Kidney epithelial cell (primary cell): Measurements from ENCODE around the gene FBRS. TPM values are rescaled to one million over a fixed set of nuclear protein-coding genes. Genes with fewer than 3 reads are reported as not detected.

ENCODE experiments used
- DNase-seq: peaks from one replicate; pipeline ENCODE4 v3.0.0-alpha.2; 2010; ENCODE audit warnings: low read depth
- H3K27me3 ChIP-seq: 2 replicates; pipeline ENCODE4 v1.6.0; 2011; ENCODE audit warnings: low read length; ENCODE audit not compliant: control insufficient read depth, insufficient read depth
- H3K36me3 ChIP-seq: 2 replicates; pipeline ENCODE4 v1.5.1; 2011; ENCODE audit warnings: low read length; ENCODE audit not compliant: control insufficient read depth, insufficient read depth
- H3K4me3 ChIP-seq: 2 replicates; pipeline ENCODE4 v1.5.1; 2011; ENCODE audit warnings: low read depth, mild to moderate bottlenecking, control low read depth, low read length
- CTCF ChIP-seq: IDR thresholded peaks from 2 replicates; pipeline ENCODE4 v1.5.1; 2011; ENCODE audit warnings: mild to moderate bottlenecking, moderate library complexity, low read length, control low read depth, inconsistent platforms; ENCODE audit not compliant: insufficient read depth, poor library complexity, severe bottlenecking
- total RNA-seq: library from RNA; depleted of rRNA; stranded (reverse); fragments of >200 nt; gene quantifications from 2 replicates; pipeline ENCODE4 v1.2.3, GENCODE V29; 2015

Gene FBRS
- total RNA-seq, 1 donor from 2014 or later = 47.2 TPM

DNA sequence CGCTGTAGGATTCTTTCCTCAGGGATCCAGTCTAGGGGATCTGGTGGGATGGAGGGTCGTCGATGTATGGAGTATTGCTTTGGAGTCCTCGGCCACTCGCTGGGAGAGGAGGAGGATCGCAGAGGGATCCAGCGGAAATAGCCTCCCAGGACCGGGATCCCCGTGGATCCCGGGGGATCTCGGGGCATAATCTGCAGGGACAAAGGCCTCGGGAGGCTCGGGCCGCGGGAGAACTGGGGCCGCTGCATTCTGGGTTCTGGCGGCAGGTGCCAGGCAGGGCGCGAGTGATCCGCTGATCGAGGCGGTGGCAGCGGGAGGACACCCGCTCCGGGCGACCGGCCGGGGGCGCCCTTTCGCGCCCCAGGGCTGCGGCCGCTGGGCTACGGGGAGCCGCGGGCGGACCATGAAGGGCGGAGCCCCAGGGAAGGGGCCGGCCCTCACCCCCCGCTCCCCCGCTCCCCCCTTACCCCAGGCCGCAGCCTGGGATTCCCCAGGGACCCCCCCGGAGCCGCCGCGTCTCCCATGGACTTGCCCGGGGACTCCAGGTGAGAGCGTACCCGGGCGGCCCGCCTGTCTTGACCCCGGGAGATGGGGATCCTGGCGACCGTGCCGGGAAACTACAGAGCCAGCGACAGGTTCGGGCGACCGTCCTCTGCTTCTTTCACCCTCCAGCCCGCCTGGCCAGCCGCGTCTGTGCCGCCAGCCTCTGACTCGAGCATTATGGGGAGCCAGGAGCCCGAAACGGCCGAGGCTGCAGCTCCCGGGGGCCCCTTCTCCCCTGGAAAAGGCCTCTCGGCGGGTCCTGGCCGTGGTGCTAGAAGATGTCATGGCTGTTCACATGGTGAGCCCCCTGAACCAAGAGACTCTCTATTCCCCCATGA is 6.9 kb upstream of the FBRS start:
- H3K27me3 ChIP-seq = no peaks in the 10 kb centered on the region
- peak overlapping the region; percentile 65 for H3K4me3 ChIP-seq
- TF ChIP-seq CTCF = peak; percentile 41
- no peak for DNase-seq
- no peaks in the 10 kb centered on the region for H3K36me3 ChIP-seq

DNA sequence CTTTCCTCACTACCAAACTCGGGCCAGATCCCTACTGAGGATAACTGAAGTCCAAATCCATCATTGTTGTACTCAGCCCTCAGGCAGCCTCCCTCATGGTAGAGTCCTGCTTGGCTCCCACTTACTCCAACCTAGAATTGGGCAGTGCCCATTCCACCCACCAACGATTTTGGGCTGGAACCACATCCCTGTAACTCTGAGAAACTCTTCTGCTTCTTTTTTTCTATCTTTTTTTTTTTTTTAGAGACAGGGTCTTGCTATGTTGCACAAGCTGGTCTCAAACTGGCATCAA is 6.3 kb upstream of the FBRS start:
- DNase-seq = no peak
- Histone ChIP-seq H3K36me3 (no peaks in the 10 kb centered on the region), H3K4me3 (peak overlapping the region; percentile 65), H3K27me3 (no peaks in the 10 kb centered on the region)
- TF ChIP-seq CTCF = no peak

GRCh38 chr16:30652718-30653117 is 5.5 kb upstream of the FBRS start:
- Histone ChIP-seq H3K27me3 (no peaks in the 10 kb centered on the region), H3K36me3 (no peaks in the 10 kb centered on the region), H3K4me3 (no peak overlapping the region)
- no peak for DNase-seq
- no peak for TF ChIP-seq CTCF

DNA sequence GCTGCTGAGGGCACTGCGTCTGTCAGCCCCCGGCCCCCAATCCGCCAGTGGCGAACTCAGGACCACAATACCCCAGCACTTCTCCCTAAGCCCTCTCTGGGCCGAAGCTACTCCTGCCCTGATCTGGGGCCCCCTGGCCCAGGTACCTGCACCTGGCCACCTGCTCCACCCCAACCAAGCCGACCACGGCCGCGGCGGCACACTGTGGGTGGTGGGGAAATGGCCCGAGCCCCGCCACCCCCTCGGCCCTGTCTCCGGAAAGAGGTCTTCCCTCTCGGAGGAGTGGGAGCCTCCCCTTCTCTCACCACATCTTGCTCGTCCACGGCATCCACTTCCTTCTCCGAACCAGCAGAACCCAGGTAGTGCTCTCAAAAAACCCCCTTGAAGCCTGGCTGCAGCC is 3.4 kb upstream of the FBRS start:
- Histone ChIP-seq H3K27me3 (no peaks in the 10 kb centered on the region), H3K36me3 (no peaks in the 10 kb centered on the region), H3K4me3 (no peak overlapping the region)
- DNase-seq = no peak
- TF ChIP-seq CTCF = no peak

DNA sequence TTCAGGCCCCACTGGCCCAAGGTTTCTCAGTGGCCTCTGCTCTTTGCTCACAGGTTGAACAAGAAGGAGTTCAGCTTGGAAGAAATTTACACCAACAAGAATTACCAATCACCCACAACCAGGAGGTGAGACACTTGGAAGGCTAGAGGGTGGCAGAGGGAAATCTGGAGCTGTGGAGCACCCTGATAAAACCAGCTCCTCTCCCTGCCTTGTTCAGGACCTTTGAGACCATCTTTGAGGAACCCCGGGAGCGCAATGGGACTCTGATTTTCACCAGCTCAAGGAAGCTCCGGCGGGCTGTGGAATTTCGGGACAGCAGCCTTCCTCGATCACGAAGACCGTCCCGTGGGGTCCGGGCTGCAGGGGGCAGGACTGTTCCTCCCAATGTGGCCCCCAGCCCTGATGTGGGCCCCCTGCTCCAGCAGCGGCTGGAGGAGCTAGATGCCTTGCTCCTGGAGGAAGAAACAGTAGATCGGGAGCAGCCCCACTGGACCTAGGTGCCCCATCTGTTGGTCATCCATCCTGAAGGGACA is 2.4 kb upstream of the FBRS start:
- H3K4me3 ChIP-seq = no peak overlapping the region
- no peaks in the 10 kb centered on the region for H3K36me3 ChIP-seq
- no peaks in the 10 kb centered on the region for H3K27me3 ChIP-seq
- no peak for DNase-seq
- TF ChIP-seq CTCF = no peak

GRCh38 chr16:30656388-30656787 is 1.8 kb upstream of the FBRS start:
- H3K36me3 ChIP-seq = no peaks in the 10 kb centered on the region
- H3K27me3 ChIP-seq = no peaks in the 10 kb centered on the region
- no peak for DNase-seq
- no peak for TF ChIP-seq CTCF
- H3K4me3 ChIP-seq = no peak overlapping the region
